Progenitor cell of endocrine pancreas (in vitro differentiated cells): ENCODE results near the gene PEAK3. TPM values are rescaled to one million over a fixed set of nuclear protein-coding genes. Genes with fewer than 3 reads are reported as not detected.

Source experiments
- DNase-seq: peaks from one replicate; pipeline ENCODE4 v3.0.0; 2021; ENCODE audit warnings: low spot score; ENCODE audit not compliant: unreplicated experiment
- H3K27ac Mint-ChIP-seq: 2 replicates; pipeline ENCODE4 v1.8.0; 2021; ENCODE audit warnings: mild to moderate bottlenecking, moderate library complexity, mixed read lengths
- H3K27me3 Mint-ChIP-seq: 2 replicates; pipeline ENCODE4 v1.8.0; 2021; ENCODE audit warnings: mixed read lengths
- H3K36me3 Mint-ChIP-seq: 2 replicates; pipeline ENCODE4 v1.8.0; 2022; ENCODE audit warnings: mixed read lengths; ENCODE audit not compliant: insufficient read depth
- H3K4me1 Mint-ChIP-seq: 2 replicates; pipeline ENCODE4 v1.8.0; 2021; ENCODE audit warnings: low read depth, mixed read lengths
- H3K4me3 Mint-ChIP-seq: 2 replicates; pipeline ENCODE4 v1.8.0; 2021; ENCODE audit warnings: low read depth, mild to moderate bottlenecking, moderate library complexity, mixed read lengths
- H3K9me3 Mint-ChIP-seq: 2 replicates; pipeline ENCODE4 v1.8.0; 2021; ENCODE audit warnings: low read depth, mixed read lengths
- total RNA-seq: library from RNA; stranded (reverse); gene quantifications from 2 replicates; pipeline ENCODE4 v1.2.1, GENCODE V29; 2021
- TF ChIP-seq, protein P1 (sequence below): fragments of 200-600 bp; sonication (generic); IDR thresholded peaks from one replicate; pipeline ENCODE4 v1.5.0; 2021; ENCODE audit warnings: antibody characterized with exemption, mild to moderate bottlenecking; ENCODE audit not compliant: unreplicated experiment

PEAK3 gene
- total RNA-seq, 1 donor from 2014 or later, result not detected

DNA sequence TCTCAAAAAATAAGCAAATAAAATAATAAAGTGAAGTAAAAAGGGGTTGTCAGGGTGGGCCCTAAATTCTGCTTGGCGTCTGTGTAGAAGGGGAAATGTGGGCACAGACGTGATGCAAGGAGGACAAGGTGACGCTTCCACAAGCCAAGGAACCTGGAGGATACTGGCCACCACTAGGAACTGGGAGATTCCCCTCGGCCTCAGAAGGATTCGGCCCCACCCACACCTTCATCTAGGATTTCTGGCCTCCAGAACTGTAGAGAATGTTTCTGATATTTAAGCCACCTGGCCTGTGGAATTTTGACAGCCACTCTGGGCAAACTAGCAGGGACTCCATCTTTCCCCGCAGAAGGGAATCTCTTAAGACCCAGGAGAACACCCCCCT is 47.0 kb downstream of the PEAK3 start:
- peaks cover 30% of the 10 kb centered on the region for H3K4me1 Mint-ChIP-seq
- H3K27ac Mint-ChIP-seq, result peak overlapping the region; percentile 97
- DNase-seq, result no peak
- H3K36me3 Mint-ChIP-seq, result peaks cover 10% of the 10 kb centered on the region
- TF ChIP-seq, protein P1, sequence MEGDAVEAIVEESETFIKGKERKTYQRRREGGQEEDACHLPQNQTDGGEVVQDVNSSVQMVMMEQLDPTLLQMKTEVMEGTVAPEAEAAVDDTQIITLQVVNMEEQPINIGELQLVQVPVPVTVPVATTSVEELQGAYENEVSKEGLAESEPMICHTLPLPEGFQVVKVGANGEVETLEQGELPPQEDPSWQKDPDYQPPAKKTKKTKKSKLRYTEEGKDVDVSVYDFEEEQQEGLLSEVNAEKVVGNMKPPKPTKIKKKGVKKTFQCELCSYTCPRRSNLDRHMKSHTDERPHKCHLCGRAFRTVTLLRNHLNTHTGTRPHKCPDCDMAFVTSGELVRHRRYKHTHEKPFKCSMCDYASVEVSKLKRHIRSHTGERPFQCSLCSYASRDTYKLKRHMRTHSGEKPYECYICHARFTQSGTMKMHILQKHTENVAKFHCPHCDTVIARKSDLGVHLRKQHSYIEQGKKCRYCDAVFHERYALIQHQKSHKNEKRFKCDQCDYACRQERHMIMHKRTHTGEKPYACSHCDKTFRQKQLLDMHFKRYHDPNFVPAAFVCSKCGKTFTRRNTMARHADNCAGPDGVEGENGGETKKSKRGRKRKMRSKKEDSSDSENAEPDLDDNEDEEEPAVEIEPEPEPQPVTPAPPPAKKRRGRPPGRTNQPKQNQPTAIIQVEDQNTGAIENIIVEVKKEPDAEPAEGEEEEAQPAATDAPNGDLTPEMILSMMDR, result no peak
- no peaks in the 10 kb centered on the region for H3K27me3 Mint-ChIP-seq
- H3K9me3 Mint-ChIP-seq, result no peaks in the 10 kb centered on the region
- peak overlapping the region; percentile 95 for H3K4me3 Mint-ChIP-seq

DNA sequence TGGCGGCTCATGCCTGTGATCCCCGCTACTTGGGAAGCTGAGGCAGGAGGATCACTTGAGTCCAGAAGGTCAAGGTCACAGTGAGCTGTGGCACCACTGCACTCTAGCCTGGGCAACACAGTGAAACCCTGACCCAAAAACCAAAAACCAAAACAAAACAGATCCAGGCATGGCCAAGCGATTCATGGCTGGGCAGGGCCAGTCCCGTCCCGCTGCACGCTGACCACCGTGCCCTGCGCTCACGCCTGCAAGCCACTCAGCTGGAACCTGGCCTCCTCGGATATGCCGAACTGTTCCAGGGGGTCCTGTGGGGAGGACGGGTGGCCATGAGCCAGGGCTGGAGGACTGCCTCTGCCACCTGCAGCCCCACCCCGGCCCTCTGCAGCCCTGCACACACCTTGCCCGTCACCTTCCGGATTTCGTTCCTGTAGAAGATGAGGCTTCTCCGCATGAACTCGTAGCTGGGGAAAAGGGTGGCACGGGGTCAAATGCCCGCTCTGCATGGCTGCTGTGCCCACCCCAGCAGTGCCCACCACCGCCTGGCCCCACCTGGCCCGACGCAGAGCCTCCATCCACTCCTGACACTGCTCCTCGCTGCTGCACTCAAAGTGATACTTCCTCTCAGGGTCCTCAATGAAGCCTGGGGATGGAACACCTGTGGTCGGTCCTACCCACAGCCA is 48.2 kb downstream of the PEAK3 start:
- DNase-seq, result no peak
- H3K9me3 Mint-ChIP-seq, result no peaks in the 10 kb centered on the region
- peaks cover 23% of the 10 kb centered on the region for H3K4me1 Mint-ChIP-seq
- TF ChIP-seq, protein P1, result no peak
- peak overlapping the region; percentile 95 for H3K4me3 Mint-ChIP-seq
- H3K36me3 Mint-ChIP-seq, result peaks cover 8% of the 10 kb centered on the region
- H3K27me3 Mint-ChIP-seq, result no peaks in the 10 kb centered on the region
- no peak overlapping the region for H3K27ac Mint-ChIP-seq

DNA sequence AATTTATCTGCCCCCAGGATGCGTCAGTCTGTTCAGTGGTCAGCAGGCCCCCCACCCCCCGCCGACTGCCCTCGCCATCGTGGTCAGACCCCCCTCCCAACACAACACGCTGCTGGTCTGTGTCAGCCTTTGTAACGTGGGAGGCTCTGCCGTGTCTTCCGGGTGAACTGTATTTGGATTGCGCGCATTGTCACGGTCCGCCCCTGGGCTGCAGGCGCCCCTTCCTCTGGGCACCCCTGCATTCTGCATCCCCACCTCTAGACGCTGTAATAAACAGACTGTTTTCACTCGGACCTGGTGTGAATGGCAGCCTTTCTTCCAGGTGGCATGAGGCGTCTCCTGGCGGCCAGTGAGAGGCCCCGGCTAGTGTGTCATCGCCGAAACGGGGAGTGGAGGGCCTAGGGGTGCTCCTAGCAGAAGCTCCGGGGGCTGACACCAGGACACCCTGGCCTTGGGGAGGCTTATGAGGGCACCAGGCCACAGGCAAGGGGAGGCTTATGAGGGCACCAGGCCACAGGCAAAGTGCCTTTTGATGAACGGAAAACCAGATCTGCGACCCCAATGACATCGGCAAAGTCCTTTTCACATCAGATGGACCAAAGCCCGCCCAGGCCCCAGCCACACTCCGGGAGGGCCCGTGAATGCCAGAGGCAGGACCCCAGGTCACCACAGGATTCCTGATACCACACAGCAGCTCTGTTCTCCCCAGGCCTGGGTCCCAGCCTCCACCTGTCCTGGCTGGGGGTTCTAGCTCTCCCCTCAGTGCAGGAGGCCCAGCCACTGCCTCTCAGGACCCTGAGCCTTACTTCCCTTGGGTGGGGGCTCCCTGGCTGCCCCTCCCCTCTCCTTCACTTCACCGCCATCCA is 49.5 kb downstream of the PEAK3 start:
- Mint-ChIP-seq H3K4me1 (peaks cover 11% of the 10 kb centered on the region), H3K36me3 (peaks cover 8% of the 10 kb centered on the region), H3K27ac (peak overlapping the region; percentile 74), H3K4me3 (no peak overlapping the region), H3K27me3 (no peaks in the 10 kb centered on the region), H3K9me3 (no peaks in the 10 kb centered on the region)
- DNase-seq, result no peak
- TF ChIP-seq, protein P1, result no peak

DNA sequence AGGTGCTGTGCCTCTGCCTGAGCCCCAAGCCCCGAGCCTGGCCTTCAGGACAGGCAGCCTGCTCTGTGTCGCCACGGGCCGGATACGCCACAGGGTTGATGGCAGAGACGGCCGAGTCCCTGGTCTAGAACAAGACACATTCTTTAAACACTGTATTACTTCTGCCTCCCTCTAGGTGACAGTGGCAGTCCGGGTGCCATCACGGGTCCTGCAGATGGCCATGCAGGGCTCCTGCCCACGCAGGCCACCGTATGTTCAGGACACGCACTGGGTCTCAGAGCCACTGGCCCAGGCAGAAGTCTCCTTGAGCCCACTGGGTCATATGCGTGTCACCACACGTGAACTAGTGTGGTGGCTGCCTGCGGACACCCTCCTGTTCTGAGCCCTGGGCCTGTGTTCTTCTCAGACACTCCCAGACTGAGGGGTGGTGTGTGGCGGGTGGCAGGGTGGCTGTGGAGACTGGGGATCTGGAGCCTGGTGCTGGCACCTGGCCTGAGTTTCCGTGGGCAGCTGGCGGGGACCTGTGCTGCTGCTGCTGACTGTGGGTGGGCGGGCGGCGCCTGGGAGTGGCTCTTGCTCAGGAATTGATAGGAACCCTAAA is 50.3 kb downstream of the PEAK3 start:
- TF ChIP-seq, protein P1, result no peak
- Mint-ChIP-seq H3K4me1 (peaks cover 10% of the 10 kb centered on the region), H3K9me3 (no peaks in the 10 kb centered on the region), H3K36me3 (peaks cover 8% of the 10 kb centered on the region), H3K27ac (no peak overlapping the region), H3K27me3 (no peaks in the 10 kb centered on the region), H3K4me3 (no peak overlapping the region)
- no peak for DNase-seq

DNA sequence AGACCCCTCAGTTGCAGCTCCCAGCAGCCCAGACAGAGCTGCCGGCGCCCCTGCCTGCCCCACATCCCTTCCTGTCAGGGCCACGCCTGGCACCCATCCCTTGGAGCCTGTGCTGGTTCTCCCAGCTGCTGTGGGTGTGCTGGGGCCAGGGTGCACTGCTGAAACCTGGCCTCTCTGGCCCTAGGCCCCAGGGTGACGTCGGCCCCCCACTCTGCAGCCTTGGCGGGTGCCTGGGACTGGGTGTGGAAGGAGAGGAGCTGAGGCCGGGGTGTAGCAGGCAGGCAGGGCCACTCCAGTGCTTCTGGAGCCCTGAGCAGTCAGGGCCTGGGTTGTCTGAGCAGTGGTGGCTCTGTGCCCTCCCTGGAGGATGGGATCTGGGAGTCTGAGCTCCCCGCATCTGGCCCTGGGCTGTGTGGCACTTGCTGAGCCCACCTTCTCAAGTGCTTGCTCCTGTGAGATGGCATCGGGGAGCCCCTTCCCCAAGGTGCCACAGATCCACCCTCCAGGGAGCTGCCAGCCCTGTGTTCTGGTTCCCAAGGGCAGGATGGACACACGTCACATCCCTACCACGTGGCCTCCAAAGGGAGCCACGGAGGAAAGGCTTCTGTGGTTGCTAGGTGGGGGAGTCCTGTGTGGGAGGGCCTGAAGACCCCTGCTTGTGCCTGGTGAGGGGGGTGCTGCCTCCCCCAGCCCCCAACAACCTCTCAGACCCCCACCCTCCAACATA is 51.0 kb downstream of the PEAK3 start:
- Mint-ChIP-seq H3K27ac (no peak overlapping the region), H3K27me3 (no peaks in the 10 kb centered on the region), H3K4me3 (no peak overlapping the region), H3K4me1 (peaks cover 7% of the 10 kb centered on the region), H3K36me3 (peaks cover 7% of the 10 kb centered on the region), H3K9me3 (no peaks in the 10 kb centered on the region)
- TF ChIP-seq, protein P1, result no peak
- no peak for DNase-seq
